Neural crest cell (in vitro differentiated cells): ENCODE results near the gene PPP1R12C. TPM values are rescaled to one million over a fixed set of nuclear protein-coding genes. Genes with fewer than 3 reads are reported as not detected.
"Not testable (repeated sequence)": the region's sequence is repeated elsewhere in the genome, so short reads cannot be mapped to it uniquely, and the experiment has no call there.

Experiments
- DNase-seq: peaks from one replicate; pipeline ENCODE4 v3.0.0; 2021; ENCODE audit warnings: low read depth, mixed read lengths, low spot score
- H3K27ac Mint-ChIP-seq: one replicate; pipeline ENCODE4 v1.8.0; 2021; ENCODE audit warnings: mild to moderate bottlenecking, mixed read lengths; ENCODE audit not compliant: unreplicated experiment
- H3K27me3 Mint-ChIP-seq: 2 replicates; pipeline ENCODE4 v1.8.0; 2021; ENCODE audit warnings: low read depth, mild to moderate bottlenecking, mixed read lengths
- H3K36me3 Mint-ChIP-seq: 2 replicates; pipeline ENCODE4 v1.8.0; 2021; ENCODE audit warnings: low read depth, mild to moderate bottlenecking, mixed read lengths
- H3K4me1 Mint-ChIP-seq: 2 replicates; pipeline ENCODE4 v1.8.0; 2021; ENCODE audit warnings: mixed read lengths
- H3K4me3 Mint-ChIP-seq: one replicate; pipeline ENCODE4 v1.8.0; 2021; ENCODE audit warnings: mild to moderate bottlenecking, mixed read lengths
- H3K9me3 Mint-ChIP-seq: 2 replicates; pipeline ENCODE4 v1.8.0; 2021; ENCODE audit warnings: mixed read lengths
- CTCF ChIP-seq: fragments of 200-600 bp; sonication (generic); conservative IDR thresholded peaks from 2 replicates; pipeline ENCODE4 v1.5.0; 2021; ENCODE audit warnings: antibody characterized with exemption, mild to moderate bottlenecking
- total RNA-seq: library from RNA; stranded (reverse); gene quantifications from 2 replicates; pipeline ENCODE4 v1.2.1, GENCODE V29; 2021

PPP1R12C gene
- total RNA-seq, 1 donor from 2014 or later, result 108 TPM

GRCh38 chr19:55066107-55066709, 51.2 kb downstream of the PPP1R12C start:
- Mint-ChIP-seq H3K27me3 (peaks cover 79% of the 10 kb centered on the region), H3K4me1 (peaks cover 17% of the 10 kb centered on the region), H3K27ac (no peak overlapping the region), H3K4me3 (no peak overlapping the region), H3K9me3 (peaks cover 3% of the 10 kb centered on the region), H3K36me3 (no peaks in the 10 kb centered on the region)
- no peak for DNase-seq
- no peak for TF ChIP-seq CTCF

- H3K4me3 Mint-ChIP-seq, H3K9me3 Mint-ChIP-seq, H3K36me3 Mint-ChIP-seq, H3K27ac Mint-ChIP-seq, DNase-seq: not testable (repeated sequence)
- Mint-ChIP-seq H3K4me1 (peaks cover 17% of the 10 kb centered on the region), H3K27me3 (peaks cover 72% of the 10 kb centered on the region)
Measured at GRCh38 chr19:55065516-55065915, 51.9 kb downstream of the PPP1R12C start.

GRCh38 chr19:55063492-55063843, 54.0 kb downstream of the PPP1R12C start:
- no peak for DNase-seq
- peaks cover 8% of the 10 kb centered on the region for H3K36me3 Mint-ChIP-seq
- TF ChIP-seq CTCF, result no peak
- H3K4me3 Mint-ChIP-seq, result peak overlapping the region; percentile 86
- H3K27me3 Mint-ChIP-seq, result peaks cover 52% of the 10 kb centered on the region
- H3K27ac Mint-ChIP-seq, result no peak overlapping the region
- H3K4me1 Mint-ChIP-seq, result peaks cover 9% of the 10 kb centered on the region
- peaks cover 3% of the 10 kb centered on the region for H3K9me3 Mint-ChIP-seq

- Mint-ChIP-seq H3K4me3 (peak within 1 kb of the TSS; percentile 86), H3K27me3 (peaks cover 47% of the 10 kb centered on the region), H3K4me1 (peaks cover 9% of the 10 kb centered on the region), H3K9me3 (peaks cover 3% of the 10 kb centered on the region), H3K36me3 (peaks cover 10% of the 10 kb centered on the region), H3K27ac (no peak within 1 kb of the TSS)
- DNase-seq, result peak; percentile 99
- no peak for TF ChIP-seq CTCF
Measured at GRCh38 chr19:55062735-55063491, 54.5 kb downstream of the PPP1R12C start, which contains the start of gene RDH13. Gene RDH13 (minus strand): TSS chr19:55063148. CDS start chr19:55063032, 116 bp downstream.

- H3K27ac Mint-ChIP-seq, DNase-seq, H3K9me3 Mint-ChIP-seq, H3K4me1 Mint-ChIP-seq: not testable (repeated sequence)
- H3K27me3 Mint-ChIP-seq, result peaks cover 21% of the 10 kb centered on the region
- peaks cover 18% of the 10 kb centered on the region for H3K36me3 Mint-ChIP-seq
- peak overlapping the region; percentile 49 for H3K4me3 Mint-ChIP-seq
Measured at GRCh38 chr19:55060287-55060686, 57.1 kb downstream of the PPP1R12C start.

GRCh38 chr19:55058781-55059610, 58.4 kb downstream of the PPP1R12C start:
- Mint-ChIP-seq H3K27ac (no peak overlapping the region), H3K36me3 (peaks cover 20% of the 10 kb centered on the region), H3K27me3 (peaks cover 9% of the 10 kb centered on the region), H3K9me3 (peaks cover 3% of the 10 kb centered on the region), H3K4me3 (no peak overlapping the region), H3K4me1 (peaks cover 9% of the 10 kb centered on the region)
- DNase-seq, result no peak
- TF ChIP-seq CTCF, result no peak
